Measurements from ENCODE around the gene CORO2B. TPM values are rescaled to one million over a fixed set of nuclear protein-coding genes. Genes with fewer than 3 reads are reported as not detected.

The CORO2B gene
- polyA plus RNA-seq, 1 of the 3 experiments (the other 2 are of a cell fraction) = 3.6 TPM

DNA sequence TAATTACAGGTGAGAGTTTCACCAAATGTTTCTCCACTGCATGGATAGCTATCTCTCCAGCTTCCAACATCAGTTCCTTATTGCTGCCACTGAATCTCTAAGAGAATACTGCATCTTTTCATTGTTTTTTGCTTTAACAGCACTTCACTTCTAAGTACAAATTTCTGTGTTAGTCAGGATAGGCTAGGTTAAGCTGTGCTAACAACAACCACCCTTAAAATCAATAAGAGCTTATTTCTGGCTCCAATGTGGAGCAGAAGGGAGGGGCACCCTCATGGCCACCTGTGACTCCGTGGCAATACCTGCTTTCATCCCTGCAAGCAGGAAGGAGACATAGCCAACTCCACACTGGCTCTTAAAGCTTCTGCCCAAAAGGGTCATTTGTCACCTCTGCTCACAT is 36.4 kb upstream of the CORO2B start:
- WGBS (ENCODE audit: low lambda C conversion rate) = 100% methylated on average over 1 of the region's 1 CpG
- TF ChIP-seq TAF1 (IDR thresholded peaks at IDR 0.05; ENCODE audit: borderline replicate concordance, low read depth, low read length) = no peak
- TF ChIP-seq MAX (IDR thresholded peaks at IDR 0.05; ENCODE audit: low read depth) = no peak
- TF ChIP-seq SMC3 (IDR thresholded peaks at IDR 0.05; ENCODE audit: low read depth, low read length) = no peak
- TF ChIP-seq YY1 (IDR thresholded peaks at IDR 0.05; ENCODE audit: low read depth) = no peak
- TF ChIP-seq, protein P1, sequence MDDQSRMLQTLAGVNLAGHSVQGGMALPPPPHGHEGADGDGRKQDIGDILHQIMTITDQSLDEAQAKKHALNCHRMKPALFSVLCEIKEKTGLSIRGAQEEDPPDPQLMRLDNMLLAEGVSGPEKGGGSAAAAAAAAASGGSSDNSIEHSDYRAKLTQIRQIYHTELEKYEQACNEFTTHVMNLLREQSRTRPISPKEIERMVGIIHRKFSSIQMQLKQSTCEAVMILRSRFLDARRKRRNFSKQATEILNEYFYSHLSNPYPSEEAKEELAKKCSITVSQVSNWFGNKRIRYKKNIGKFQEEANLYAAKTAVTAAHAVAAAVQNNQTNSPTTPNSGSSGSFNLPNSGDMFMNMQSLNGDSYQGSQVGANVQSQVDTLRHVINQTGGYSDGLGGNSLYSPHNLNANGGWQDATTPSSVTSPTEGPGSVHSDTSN (IDR thresholded peaks at IDR 0.05) = no peak
- no peak for TF ChIP-seq GABPA (IDR thresholded peaks at IDR 0.05; ENCODE audit: low read depth)
- TF ChIP-seq EZH2phosphoT487 (IDR thresholded peaks at IDR 0.05; ENCODE audit: borderline replicate concordance, low read depth) = no peak
- no peak for TF ChIP-seq RAD21 (IDR thresholded peaks at IDR 0.05; ENCODE audit: low read length)
- no peak for TF ChIP-seq MEF2A (IDR thresholded peaks at IDR 0.05; ENCODE audit: borderline replicate concordance, low read depth)
- no peak for TF ChIP-seq MXI1 (IDR thresholded peaks at IDR 0.05; ENCODE audit: low read depth, low read length)
- no peak for TF ChIP-seq FOXJ3 (CRISPR knock-in tag; IDR thresholded peaks at IDR 0.05)
- no peak for TF ChIP-seq TCF12 (IDR thresholded peaks at IDR 0.05)
- no peak for TF ChIP-seq NRF1 (IDR thresholded peaks at IDR 0.05; ENCODE audit: low read depth, low read length)
- no peak for TF ChIP-seq EP300 (IDR thresholded peaks at IDR 0.05; ENCODE audit: borderline replicate concordance in 1 of 2, low read depth in 1 of 2, low read length in 1 of 2)
- TF ChIP-seq USF2 (IDR thresholded peaks at IDR 0.05; ENCODE audit: borderline replicate concordance, low read depth, low read length) = no peak
- no peak for TF ChIP-seq NFIC (IDR thresholded peaks at IDR 0.05; ENCODE audit: borderline replicate concordance)
- Histone ChIP-seq H3K27ac (ENCODE audit: low read depth in 2 of 2, low read length in 1 of 2) (peak overlapping the region in 1 of 2 experiments; percentile 87; a peak in 1 of 4 replicates), H4K20me1 (ENCODE audit: insufficient read depth) (no peaks in the 10 kb centered on the region), H3K9me3 (no peaks in the 10 kb centered on the region), H3K27me3 (ENCODE audit: insufficient read depth) (no peaks in the 10 kb centered on the region), H3K4me2 (no peak overlapping the region), H3F3A (replicated peaks; ENCODE audit: insufficient read depth) (peaks cover 6% of the 10 kb centered on the region), H3K4me3 (ENCODE audit: low read depth in 2 of 2, low read length in 1 of 2) (no peak overlapping the region), H3K9me2 (no peaks in the 10 kb centered on the region), H3K79me2 (ENCODE audit: insufficient read depth) (no peaks in the 10 kb centered on the region), H3K4me1 (ENCODE audit: control insufficient read depth in 1 of 2, insufficient read depth in 2 of 2, low read depth in 1 of 2, low read length in 1 of 2) (peaks cover 0 to 13% of the 10 kb centered on the region in 2 experiments; a peak in 2 of 4 replicates), H2AFZ (ENCODE audit: low read depth) (no peak overlapping the region), H3K36me3 (replicated peaks in 1 of 2; ENCODE audit: control insufficient read depth in 1 of 2, insufficient read depth in 2 of 2, low read length in 1 of 2) (no peaks in the 10 kb centered on the region), H3K9ac (no peak overlapping the region)
- POLR2A ChIA-PET = interaction anchor here (0.6 kb wide), 1 partner anchor 58 kb away, joined by 3 read pairs; no protein-coding TSS in a partner anchor
- CTCF ChIA-PET = interaction anchor here (1.0 to 7.3 kb wide), 3 partner anchors 8 to 238 kb away, joined by 3 to 55 read pairs (median 10); no protein-coding TSS in a partner anchor
- DNase-seq = no peak

- Histone ChIP-seq H3K4me3 (ENCODE audit: low read depth in 2 of 2, low read length in 1 of 2) (no peak overlapping the region), H3K9me3 (no peaks in the 10 kb centered on the region), H3K4me1 (ENCODE audit: control insufficient read depth in 1 of 2, insufficient read depth in 2 of 2, low read depth in 1 of 2, low read length in 1 of 2) (peaks cover 0 to 13% of the 10 kb centered on the region in 2 experiments; a peak in 2 of 4 replicates), H3K4me2 (0 out of 2 replicates have a peak overlapping the region, but pooled peaks have one; percentile 32), H4K20me1 (ENCODE audit: insufficient read depth) (no peaks in the 10 kb centered on the region), H3F3A (replicated peaks; ENCODE audit: insufficient read depth) (peaks cover 6% of the 10 kb centered on the region), H3K27ac (ENCODE audit: low read depth in 2 of 2, low read length in 1 of 2) (peak overlapping the region in 1 of 2 experiments; percentile 87; a peak in 2 of 4 replicates), H3K79me2 (ENCODE audit: insufficient read depth) (no peaks in the 10 kb centered on the region), H3K36me3 (replicated peaks in 1 of 2; ENCODE audit: control insufficient read depth in 1 of 2, insufficient read depth in 2 of 2, low read length in 1 of 2) (no peaks in the 10 kb centered on the region), H2AFZ (ENCODE audit: low read depth) (no peak overlapping the region; the same call in 1 of the 2 replicates), H3K27me3 (ENCODE audit: insufficient read depth) (no peaks in the 10 kb centered on the region), H3K9me2 (no peaks in the 10 kb centered on the region), H3K9ac (no peak overlapping the region)
- 84% methylated on average over 4 of the region's 4 CpGs for WGBS (ENCODE audit: low lambda C conversion rate)
- no peak for DNase-seq
- ChIA-PET CTCF (interaction anchor here (7.3 kb wide), 1 partner anchor 8 kb away, joined by 55 read pairs; no protein-coding TSS in a partner anchor), POLR2A (interaction anchor here (0.6 kb wide), 1 partner anchor 58 kb away, joined by 3 read pairs; no protein-coding TSS in a partner anchor)
- no peak for TF ChIP-seq TAF1 (IDR thresholded peaks at IDR 0.05; ENCODE audit: borderline replicate concordance, low read depth, low read length)
- no peak for TF ChIP-seq NRF1 (IDR thresholded peaks at IDR 0.05; ENCODE audit: low read depth, low read length)
- TF ChIP-seq REST (IDR thresholded peaks at IDR 0.05; ENCODE audit: low read depth, low read length) = no peak
- TF ChIP-seq FOSL2 (IDR thresholded peaks at IDR 0.05; ENCODE audit: borderline replicate concordance, low read depth) = no peak
- TF ChIP-seq NFIC (IDR thresholded peaks at IDR 0.05; ENCODE audit: borderline replicate concordance) = no peak
- TF ChIP-seq, protein P2, sequence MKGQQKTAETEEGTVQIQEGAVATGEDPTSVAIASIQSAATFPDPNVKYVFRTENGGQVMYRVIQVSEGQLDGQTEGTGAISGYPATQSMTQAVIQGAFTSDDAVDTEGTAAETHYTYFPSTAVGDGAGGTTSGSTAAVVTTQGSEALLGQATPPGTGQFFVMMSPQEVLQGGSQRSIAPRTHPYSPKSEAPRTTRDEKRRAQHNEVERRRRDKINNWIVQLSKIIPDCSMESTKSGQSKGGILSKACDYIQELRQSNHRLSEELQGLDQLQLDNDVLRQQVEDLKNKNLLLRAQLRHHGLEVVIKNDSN (IDR thresholded peaks at IDR 0.05; ENCODE audit: borderline replicate concordance, low read depth) = no peak
Measured at GRCh38 chr15:68542771-68543164, 36.0 kb upstream of the CORO2B start.
